NCI-H2227 (cell line): ENCODE data around the gene BRAT1.
"Not testable (repeated sequence)": the region's sequence is repeated elsewhere in the genome, so short reads cannot be mapped to it uniquely, and the experiment has no call there.

Experiments used
- DNase-seq: peaks from one replicate; lab custom pipeline; 2025; ENCODE audit not compliant: unreplicated experiment; lab: John Stamatoyannopoulos, UW

Gene BRAT1

GRCh38 chr7:2555121-2556052 lies at the start of gene BRAT1:
TSS of gene BRAT1 (minus strand) at chr7:2555524. CDS start at chr7:2554431, 1,093 bp downstream.
- DNase-seq, result peak; percentile 94

- no peak for DNase-seq
Measured at GRCh38 chr7:2604608-2605174, 49.4 kb upstream of the BRAT1 start.

GRCh38 chr7:2603044-2603965 lies 48.0 kb upstream of the BRAT1 start:
- no peak for DNase-seq

GRCh38 chr7:2602406-2603043 lies 47.2 kb upstream of the BRAT1 start:
- DNase-seq, result no peak

GRCh38 chr7:2601907-2602306 lies 46.6 kb upstream of the BRAT1 start:
- no peak for DNase-seq

- DNase-seq, result no peak
Measured at GRCh38 chr7:2601065-2601464, 45.7 kb upstream of the BRAT1 start.

- DNase-seq, result no peak
Measured at GRCh38 chr7:2598154-2598823, 43.0 kb upstream of the BRAT1 start.

- DNase-seq, result no peak
Measured at GRCh38 chr7:2597273-2597640, 41.9 kb upstream of the BRAT1 start.

GRCh38 chr7:2596464-2597272 lies 41.3 kb upstream of the BRAT1 start:
- no peak for DNase-seq

- no peak for DNase-seq
Measured at GRCh38 chr7:2595258-2595860, 40.0 kb upstream of the BRAT1 start.

GRCh38 chr7:2594599-2594998 lies 39.3 kb upstream of the BRAT1 start:
- DNase-seq, result no peak

GRCh38 chr7:2593036-2593727 lies 37.9 kb upstream of the BRAT1 start:
- DNase-seq, result no peak

GRCh38 chr7:2592375-2592865 lies 37.1 kb upstream of the BRAT1 start:
- no peak for DNase-seq

- not testable (repeated sequence) for DNase-seq
Measured at GRCh38 chr7:2589941-2590340, 34.6 kb upstream of the BRAT1 start.

- no peak for DNase-seq
Measured at GRCh38 chr7:2589341-2589740, 34.0 kb upstream of the BRAT1 start.

GRCh38 chr7:2587778-2588177 lies 32.5 kb upstream of the BRAT1 start:
- no peak for DNase-seq

- DNase-seq, result no peak
Measured at GRCh38 chr7:2587134-2587533, 31.8 kb upstream of the BRAT1 start.

- no peak for DNase-seq
Measured at GRCh38 chr7:2586326-2587020, 31.1 kb upstream of the BRAT1 start.
